Right kidney (tissue), 1 donor: ENCODE results near the gene NTN4.
"Not testable (repeated sequence)": the region's sequence is repeated elsewhere in the genome, so short reads cannot be mapped to it uniquely, and the experiment has no call there.

ENCODE experiments used
- DNase-seq: peaks from one replicate; pipeline ENCODE4 v3.0.0-alpha.2; 2016

The NTN4 gene

GRCh38 chr12:95712269-95712668, 78.3 kb downstream of the NTN4 start:
- DNase-seq, result no peak

- no peak for DNase-seq
Observed at GRCh38 chr12:95710386-95710785, 80.2 kb downstream of the NTN4 start.

DNA sequence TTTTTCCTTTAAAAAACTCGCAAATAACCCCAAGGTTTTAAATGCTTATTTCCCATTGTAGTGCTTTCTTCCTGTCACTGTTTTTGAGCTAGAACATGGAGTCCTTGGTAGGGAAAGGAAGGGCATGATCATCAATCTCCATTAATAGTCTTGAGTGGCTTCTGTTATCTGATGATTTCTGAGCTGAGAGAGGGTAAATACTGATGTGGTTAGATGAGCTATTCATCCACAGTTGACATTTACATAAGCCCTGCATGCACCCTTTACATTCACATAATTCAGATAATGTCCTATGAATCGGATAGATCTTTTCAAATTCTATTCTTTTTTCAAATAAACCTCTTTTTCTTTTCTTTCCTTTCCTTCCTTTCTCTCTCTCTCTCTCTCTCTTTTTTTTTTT, 81.4 kb downstream of the NTN4 start:
- DNase-seq, result no peak

GRCh38 chr12:95705143-95705542, 85.4 kb downstream of the NTN4 start:
- no peak for DNase-seq

- no peak for DNase-seq
Observed at GRCh38 chr12:95703986-95704385, 86.6 kb downstream of the NTN4 start.

- no peak for DNase-seq
Observed at GRCh38 chr12:95701722-95702418, 88.7 kb downstream of the NTN4 start.

DNA sequence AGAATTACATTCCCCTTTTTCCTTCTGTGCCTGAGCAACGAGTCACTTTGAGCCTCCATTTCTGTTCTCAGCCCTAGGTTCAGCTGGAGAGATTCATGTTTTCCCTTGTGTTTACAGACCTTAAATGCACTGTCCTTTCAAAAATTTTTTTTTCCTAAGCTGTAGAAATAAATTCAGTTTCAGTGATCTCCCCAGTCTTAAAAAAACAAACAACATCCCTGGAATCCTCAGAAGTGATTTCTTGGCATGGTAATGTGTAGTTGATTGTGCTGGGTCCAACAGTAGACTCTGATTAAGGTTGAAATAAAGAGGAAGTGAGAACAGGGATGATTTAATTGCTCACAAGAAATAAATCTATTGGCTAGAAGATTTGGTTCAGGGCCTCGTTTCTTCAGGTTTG, 89.3 kb downstream of the NTN4 start:
- DNase-seq, result no peak

DNA sequence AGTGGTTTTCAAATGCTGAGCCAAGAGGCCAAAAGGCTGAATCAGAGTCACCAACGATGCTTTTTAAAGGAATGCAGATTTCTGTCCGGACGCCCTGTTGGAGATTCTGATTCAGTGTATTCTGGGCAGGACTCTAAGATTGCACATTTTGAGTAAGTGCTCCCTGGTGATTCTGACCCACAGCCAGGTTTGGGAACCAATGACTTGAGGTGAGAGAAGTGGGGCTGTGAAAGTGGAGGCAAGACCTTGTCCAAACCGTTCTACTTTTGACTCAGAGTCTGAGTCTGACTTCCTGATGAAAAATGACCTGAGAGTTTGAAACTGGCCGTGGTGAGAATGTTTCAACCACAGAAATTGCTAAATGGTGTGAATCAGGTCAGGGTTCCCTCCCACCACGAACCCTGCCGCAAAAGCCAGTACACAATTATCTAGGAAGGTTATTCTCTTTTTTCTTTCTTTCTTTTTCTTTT, 90.2 kb downstream of the NTN4 start:
- no peak for DNase-seq

DNA sequence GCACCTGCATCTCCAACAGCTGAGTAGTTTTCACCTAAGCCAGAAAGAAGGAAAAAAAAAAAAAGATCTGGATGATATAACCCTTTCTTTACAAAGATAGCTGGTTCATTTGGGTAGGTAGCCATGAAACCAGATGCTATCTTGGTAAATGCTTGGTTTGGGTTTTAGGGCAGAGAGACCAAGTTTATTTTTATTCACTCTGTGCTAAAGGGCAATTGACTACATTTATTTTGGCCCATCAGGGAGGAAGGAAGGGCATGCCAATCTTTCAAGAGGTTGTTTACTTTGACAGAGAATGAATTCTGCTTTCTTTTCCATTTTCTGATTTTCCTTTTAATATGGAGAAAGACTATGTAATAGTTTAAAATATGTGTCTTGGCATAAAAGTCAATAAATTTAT, 91.0 kb downstream of the NTN4 start:
- no peak for DNase-seq

- no peak for DNase-seq
Observed at GRCh38 chr12:95694136-95694535, 96.4 kb downstream of the NTN4 start.

GRCh38 chr12:95693689-95694088, 96.9 kb downstream of the NTN4 start:
- no peak for DNase-seq

GRCh38 chr12:95690861-95691635, 99.5 kb downstream of the NTN4 start:
- DNase-seq, result no peak

- no peak for DNase-seq
Observed at GRCh38 chr12:95687937-95688336, 102.6 kb downstream of the NTN4 start.

- no peak for DNase-seq
Observed at GRCh38 chr12:95683418-95683817, 107.1 kb downstream of the NTN4 start.

- no peak for DNase-seq
Observed at GRCh38 chr12:95681210-95681765, 109.3 kb downstream of the NTN4 start.

- DNase-seq, result no peak
Observed at GRCh38 chr12:95678684-95679083, 111.9 kb downstream of the NTN4 start.

- not testable (repeated sequence) for DNase-seq
Observed at GRCh38 chr12:95677782-95678181, 112.8 kb downstream of the NTN4 start.

GRCh38 chr12:95674631-95675030, 115.9 kb downstream of the NTN4 start:
- no peak for DNase-seq

DNA sequence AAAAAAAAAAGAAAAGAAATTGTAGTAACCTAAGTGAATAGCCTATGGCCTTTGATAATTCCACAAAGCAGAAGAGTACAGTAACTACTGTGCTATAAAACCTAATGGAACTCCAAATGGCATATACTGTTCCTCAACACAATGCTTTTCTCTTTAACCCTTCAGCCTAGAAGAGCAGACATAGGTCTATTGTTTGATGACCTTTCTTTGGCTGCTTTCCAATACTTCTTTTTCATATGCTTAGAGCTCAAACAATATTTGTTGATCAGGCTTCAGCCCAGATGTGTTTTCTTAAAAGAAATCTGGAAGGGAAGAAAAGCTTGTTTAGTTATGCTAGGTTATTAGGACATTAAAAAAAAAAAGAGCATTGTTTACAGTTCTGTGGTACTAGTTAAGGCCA, 116.4 kb downstream of the NTN4 start:
- DNase-seq, result no peak

GRCh38 chr12:95673576-95673975, 117.0 kb downstream of the NTN4 start:
- DNase-seq, result no peak

GRCh38 chr12:95672166-95672565, 118.4 kb downstream of the NTN4 start:
- DNase-seq, result no peak

DNA sequence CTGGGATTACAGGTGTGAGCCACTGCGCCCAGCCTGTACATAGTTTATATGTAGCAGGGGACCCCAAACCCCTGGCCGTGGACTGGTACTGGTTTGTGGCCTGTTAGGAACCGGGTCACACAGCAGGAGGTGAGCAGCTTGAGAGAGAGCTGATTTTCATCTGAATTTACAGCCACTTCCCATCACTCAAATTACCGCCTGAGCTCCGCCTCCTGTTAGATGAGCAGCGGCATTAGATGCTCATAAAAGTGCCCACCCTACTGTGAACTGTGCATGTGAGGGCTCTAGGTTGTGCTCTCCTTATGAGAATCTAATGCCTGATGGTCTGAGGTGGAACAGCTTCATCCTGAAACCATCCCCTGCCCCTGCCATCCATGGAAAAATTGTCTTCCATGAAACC, 119.3 kb downstream of the NTN4 start:
- no peak for DNase-seq

- DNase-seq, result no peak
Observed at GRCh38 chr12:95663525-95663924, 127.0 kb downstream of the NTN4 start.

- no peak for DNase-seq
Observed at GRCh38 chr12:95661360-95661759, 129.2 kb downstream of the NTN4 start.
